ENCODE results near the gene LCN6.
A peak's percentile ranks its signal among the peaks of the same experiment; 100 is the strongest.
"Not testable (repeated sequence)": the region's sequence is repeated elsewhere in the genome, so short reads cannot be mapped to it uniquely, and the experiment has no call there.

LCN6 gene

DNA sequence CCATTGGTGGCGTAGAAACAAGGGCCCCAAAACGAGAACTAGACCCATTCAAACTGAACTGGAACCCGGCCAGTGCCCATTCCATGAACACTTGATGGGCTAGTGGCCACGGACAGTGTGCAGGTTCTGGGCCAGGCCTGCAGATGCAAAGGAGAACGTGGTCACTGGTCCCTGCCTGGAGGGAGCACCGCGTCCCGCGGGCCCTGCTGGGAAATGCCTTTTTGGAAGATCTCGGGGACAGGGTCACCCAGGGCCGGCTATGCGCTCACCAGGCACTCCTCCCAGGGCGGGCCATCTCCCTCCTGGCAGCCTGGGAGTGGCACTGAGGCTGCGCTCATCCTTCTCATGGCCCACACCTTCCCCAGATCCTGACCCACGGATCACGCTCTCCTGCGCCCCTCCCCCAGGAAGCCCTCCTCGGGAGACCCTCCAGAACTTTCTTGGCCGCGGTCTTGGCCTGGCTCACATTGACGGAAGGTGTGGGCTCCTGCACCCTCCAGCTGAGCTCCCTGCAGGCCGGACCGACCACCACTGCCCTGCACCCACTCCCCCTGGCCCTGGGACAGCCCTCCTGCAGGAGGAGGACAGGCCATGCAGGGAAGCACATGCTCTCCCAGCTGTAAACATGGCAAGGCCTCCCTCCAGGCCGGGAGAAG is 38.7 kb downstream of the LCN6 start:
- DNase-seq (ENCODE audit: low spot score), result no peak

DNA sequence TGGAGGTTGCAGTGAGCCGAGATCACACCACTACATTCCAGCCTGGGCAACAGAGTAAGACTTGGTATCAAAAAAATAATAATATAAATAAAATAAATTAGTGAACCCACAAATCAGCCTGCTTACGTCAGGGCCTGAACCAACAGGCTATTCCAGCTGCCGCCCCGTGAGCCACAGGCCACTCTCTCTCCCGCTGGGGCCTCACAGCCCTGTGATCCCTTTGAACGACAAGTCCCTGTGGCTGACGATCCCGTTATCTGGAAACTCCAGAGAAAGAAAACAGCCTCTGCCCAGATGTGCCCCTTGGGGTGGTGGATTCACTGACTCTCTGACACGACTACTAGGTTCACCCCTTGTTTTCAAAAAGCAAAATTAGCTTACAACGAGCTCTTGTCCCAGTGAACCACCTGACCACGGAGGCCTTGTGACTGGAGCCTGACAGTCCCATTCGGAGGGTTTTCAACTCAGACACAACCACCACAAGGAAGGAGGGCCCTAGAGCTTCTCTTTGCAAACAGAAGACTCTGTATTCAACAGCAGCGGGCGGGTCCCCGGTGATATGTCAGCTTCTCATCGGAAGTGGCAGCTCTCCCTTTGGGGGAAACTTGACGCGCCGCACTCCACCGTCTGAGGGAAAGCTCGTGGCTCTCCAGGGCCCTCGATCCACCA is 40.3 kb downstream of the LCN6 start:
- DNase-seq (ENCODE audit: low spot score), result no peak

DNA sequence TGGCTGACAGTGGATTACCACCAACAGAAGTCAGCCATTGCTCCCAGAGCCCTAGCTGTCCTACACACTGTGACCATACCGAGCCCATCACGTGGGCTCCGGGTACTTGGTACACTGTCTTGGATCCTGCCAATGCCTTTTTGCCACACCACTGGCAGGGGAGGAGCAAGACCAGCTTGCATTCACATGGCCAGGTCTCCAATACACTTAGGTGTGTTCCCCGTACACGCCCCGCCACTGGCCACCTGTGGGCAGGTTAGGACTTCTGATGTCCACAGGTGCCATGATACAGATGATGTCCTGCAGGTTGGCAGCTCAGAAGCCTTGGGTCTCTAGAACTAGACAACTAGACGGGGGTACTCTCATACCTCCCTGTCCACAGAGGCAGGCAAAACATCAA is 41.3 kb downstream of the LCN6 start:
- DNase-seq (ENCODE audit: low spot score), result no peak

DNA sequence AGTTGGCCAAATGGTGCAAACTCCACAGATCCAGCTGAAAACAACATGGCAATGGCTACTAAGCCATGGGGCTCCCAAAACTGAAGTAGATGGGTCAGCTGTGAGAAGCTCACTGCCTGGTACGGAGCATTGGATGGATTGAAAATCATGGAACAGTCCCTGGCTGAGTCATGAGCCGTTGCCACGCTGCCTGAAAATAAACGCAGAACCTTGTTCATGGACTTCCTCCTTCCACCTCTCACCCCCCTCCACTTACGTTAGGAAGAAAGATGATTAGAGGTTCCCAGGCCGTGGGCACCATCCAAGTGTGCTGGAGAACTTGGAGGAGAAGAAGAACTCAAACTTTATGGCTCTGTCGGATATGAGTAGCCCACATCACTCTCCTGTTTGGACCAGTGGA is 42.8 kb downstream of the LCN6 start:
- DNase-seq (ENCODE audit: low spot score), result no peak

DNA sequence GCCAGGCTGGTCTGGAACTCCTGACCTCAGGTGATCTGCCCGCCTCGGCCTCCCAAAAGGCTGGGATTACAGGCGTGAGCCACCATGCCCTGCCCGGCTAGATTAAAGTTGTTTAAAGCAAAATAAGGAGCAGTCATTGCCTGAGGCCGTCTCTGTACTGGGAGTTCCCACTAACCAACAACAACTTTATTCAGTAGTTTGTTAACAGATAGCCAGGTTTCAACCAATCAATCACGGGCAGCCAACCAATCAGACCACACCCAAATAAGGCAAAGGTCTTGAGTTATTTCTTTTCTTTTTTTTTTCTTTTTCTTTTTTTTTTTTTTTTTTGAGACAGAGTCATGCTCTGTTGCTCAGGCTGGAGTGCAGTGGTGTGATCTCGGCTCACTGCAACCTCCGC is 43.6 kb downstream of the LCN6 start:
- not testable (repeated sequence) for DNase-seq (ENCODE audit: low spot score)

DNA sequence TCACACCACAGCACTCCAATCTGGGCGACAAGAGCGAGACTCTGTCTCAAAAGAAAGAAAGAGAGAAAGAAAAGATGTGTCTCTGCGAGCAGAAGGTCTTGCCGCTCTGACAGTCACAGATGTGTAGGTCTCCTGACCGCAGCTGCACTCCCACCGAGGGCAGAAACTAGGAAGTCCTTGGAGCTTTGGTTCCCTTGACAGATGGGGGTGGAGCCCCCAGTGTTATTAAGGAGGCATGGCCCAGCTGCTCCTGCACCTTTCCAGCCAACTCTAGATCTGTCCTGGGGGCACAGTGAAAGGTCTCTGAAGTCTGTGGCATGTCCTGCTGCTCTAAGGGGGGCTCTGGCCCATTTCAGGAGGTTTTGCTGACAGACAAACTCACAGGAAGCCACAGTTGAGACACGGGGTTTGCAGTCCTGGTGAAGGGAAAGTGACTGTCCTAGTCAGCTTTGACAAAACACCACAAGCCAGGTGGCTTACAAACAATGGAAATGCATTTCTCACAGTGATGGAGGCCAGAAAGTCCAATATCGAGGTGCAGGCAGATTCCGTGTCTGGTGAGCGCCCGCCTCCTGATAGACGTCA is 45.0 kb downstream of the LCN6 start:
- DNase-seq (ENCODE audit: low spot score), result no peak

DNA sequence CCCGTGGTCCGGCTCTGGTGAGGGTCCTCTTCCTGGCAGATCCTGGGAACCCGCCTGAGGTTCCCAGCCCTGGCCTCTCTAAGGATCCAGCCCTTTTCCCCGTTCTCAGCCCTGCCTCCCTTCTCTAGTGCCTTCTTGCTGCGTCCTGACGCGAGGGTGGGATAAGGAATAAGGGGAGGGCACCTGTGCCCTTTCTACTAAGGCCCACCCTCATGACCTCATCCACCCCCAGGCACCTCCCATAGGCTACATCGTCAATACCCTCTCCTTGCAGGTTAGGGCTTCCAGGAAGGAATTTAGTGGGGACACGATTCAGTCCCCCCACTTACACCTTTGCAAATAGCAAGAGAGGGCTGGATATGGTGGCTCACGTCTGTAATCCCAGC is 46.7 kb downstream of the LCN6 start:
- DNase-seq (ENCODE audit: low spot score), result no peak

DNA sequence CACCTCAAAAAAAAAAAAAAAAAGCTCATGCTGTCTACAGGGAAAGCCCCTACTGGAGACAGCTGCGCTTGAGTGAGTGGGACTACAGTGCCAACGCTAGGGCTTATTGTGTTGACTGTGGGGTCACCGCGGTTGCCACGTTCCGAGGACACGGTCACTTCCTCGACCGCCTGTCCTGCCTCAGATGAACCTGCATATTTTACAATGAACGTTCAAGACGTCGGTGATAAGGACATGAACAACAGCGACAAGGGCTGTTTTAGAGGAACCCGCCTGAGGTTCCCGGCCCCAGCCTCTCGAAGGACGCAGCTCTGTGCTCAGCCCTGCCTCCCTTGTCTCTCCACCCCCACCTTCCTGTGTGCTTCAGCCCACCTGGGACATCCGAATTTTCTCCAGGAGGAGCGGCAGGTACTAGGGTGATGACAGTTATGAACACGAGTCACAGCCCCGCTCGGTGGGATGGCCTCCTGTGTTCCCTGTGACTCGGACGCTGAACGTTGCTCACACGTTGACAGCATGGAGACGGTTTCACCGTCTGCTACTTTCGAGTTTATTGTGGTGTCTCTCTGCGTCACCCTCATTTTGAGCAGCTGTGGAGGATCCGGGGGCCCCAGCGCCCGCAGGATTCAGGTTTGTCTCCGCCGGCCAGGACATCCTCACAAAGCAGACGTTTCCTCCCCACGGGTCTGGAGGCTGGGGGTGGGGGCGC is 47.2 kb downstream of the LCN6 start:
- DNase-seq (ENCODE audit: low spot score), result no peak

DNA sequence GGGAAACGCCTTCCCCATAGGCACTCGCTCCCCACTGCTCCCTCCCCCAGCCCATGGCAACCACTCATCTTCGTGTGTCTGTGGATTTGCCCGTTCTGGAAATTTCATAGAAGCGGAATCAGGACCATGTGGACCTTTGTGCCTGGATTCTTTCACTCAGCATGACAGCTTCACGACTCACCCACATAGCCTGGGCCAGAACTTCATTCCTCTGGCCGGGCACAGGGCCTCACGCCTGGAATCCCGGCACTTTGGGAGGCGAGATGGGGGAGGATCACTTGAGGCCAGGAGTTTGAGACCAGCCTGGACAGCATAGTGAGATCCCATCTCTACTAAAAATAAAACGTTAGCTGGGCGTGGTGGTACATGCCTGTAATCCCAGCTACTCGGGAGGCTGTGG is 48.0 kb downstream of the LCN6 start:
- no peak for DNase-seq (ENCODE audit: low spot score)

DNA sequence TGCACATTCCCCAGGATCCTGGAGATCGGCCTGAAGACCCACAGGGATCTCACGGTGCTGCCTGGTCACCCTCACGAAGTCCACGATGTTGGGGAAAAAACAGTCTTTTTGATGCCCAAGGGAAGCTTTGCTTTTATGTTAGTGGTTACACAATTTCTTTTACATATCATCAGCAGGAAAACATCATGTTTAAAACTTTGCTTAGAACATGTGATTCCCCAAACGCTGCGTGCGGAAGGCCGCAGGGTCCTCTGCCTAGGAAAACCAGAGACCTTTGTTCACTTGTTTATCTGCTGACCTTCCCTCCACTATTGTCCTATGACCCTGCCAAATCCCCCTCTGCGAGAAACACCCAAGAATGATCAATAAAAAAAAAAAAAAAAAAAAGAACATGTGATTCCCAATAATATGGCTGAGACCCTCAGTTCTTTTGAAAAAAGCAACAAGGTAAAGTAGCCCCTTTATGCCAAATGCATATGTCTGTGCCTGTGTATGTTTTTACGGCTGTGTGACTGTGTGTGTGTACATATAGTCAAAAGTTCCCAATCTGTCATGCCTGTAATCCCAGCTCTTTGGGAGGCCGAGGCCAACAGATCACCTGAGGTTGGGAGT is 49.6 kb downstream of the LCN6 start:
- no peak for DNase-seq (ENCODE audit: low spot score)

DNA sequence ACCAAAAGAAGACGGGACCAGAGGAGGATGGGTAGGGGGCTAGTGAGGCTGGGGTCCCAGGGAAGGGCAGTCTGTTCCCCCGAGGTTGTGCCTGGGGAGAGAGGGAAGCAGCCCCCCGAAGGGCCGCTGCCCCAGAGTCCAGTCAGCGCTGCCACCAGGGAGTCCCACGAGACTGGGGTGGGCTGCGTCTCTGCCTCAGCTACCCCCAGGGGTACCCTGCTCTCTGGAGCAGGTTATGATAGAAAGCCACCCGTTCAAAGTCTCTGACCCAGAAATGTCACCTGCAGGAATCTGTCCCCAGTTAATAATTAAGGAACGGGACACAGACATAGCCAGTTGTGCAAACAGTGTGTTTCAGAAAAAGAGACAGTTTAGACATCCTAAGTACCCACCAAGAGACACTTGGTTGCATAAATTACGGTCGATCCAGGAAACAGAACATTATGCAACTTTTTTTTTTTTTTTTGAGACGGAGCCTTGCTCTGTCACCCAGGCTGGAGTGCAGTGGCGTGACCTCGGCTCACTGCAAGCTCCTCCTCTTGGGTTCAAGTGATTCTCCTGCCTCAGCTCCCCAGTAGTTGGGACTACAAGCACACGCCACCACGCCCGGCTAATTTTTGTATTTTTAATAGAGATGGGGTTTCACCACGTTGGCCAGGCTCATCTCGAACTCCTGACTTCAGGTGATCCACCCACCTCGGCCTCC is 50.4 kb downstream of the LCN6 start:
- DNase-seq (ENCODE audit: low spot score), result no peak

DNA sequence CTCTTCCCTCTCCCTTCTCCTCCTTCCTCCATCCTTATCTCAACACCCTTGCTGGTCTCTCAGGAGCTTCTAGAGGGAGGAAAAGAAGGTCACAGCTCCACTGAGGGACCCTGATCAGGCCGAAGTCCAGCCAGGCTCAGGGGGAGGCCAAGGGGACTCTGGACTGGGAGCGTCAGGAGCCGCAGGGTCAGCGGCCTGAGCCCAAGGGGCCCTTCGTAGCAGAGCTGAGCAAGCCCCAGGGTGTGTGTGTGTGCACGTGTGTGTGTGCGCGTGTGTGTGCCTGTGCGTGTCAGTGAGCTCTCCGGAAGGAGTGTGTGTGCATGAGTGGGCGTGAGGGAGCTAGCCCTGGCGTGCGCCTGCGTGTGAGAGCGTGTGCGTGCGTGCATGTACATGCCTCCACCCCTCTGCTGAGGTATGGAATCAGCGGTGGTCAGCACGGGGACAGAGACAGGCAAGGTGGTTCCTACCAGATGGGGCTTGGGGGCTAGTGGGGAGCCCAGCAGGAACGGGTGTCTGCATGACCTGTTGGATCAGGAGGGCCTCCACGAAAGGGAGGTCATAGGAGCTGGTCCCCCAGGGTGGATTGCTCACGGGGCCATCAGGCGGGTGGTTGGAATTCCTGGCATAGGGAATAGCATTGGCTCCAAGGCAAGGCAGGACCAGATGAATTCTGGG is 51.0 kb downstream of the LCN6 start:
- no peak for DNase-seq (ENCODE audit: low spot score)

DNA sequence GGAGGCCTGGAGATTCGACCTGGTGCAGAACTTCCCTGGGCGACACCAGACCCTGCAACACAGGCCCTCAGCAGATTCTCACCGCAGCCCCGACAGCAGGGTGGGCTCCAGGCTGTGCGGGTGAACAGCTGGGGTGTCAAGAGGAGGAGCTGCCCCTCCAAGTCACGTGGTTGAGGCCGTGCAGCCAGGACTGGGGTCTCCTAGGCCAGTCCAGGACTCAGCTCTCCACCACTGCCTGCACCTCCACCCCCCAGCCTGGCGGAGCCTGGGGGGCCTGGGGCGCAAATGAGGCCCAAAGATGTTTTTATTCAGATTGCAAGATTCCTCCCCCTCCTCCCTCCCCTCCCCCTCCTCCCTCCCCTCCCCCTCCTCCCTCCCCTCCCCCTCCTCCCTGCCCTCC is 51.8 kb downstream of the LCN6 start:
- DNase-seq (ENCODE audit: low spot score), result no peak

DNA sequence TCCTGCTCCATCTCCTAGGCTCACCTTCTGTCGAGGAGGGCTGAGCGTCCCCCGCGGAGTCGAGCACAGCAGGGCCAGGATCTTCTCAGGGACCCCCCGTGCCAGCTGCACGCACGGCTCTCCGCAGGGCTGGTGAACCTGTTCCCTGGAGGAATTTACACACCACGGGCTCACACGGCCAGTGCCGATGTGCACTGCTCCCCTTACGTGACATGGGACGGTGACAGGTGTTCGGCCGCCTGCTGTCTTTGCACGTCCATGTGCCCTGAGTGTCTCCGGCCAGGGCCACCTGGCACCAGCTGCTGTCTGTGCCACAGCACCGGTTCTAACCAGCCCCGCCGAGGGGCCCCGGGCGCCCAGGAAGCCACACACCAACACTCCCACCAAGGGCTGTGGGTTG is 52.4 kb downstream of the LCN6 start:
- no peak for DNase-seq (ENCODE audit: low spot score)

DNA sequence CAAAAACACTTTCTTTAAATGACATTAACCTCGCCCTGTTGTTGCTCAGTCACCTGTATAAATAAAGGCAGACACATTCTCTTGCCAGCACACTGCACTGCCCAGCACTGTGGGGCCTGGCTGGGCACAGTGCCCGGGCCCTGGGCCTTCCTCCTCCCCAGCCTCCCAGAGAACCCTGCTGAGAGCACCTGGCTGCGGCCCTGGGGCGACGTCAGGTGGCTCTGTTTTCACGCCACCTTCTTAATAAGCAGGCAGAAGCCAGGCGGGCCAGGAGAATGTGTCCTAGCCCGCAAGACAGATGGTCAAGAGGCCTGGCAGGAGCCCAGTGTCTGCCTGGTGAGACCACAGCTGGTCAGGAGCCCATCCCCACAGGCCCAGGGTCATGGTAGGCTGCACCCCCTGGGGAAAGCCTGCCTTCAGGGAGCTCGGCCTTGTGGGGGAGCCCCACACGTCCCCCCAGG is 52.9 kb downstream of the LCN6 start:
- DNase-seq (ENCODE audit: low spot score), result no peak

DNA sequence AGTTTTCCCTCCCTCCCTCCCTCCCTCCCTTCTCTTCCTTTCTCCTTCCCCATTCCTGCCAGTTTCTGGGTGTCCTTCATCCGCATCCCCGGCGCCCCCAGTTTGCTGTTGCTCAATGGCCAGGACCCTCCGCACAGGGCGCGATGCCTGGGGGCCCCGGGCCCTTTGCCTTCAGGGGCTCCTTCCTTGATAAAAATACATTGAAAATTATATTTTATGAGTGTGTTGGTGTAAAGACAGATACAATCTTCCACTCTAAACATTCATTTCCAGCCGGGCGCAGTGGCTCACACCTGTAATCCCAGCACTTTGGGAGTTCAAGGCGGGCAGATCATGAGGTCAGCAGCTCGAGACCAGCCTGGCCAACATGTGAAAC is 53.5 kb downstream of the LCN6 start:
- no peak for DNase-seq (ENCODE audit: low spot score)

DNA sequence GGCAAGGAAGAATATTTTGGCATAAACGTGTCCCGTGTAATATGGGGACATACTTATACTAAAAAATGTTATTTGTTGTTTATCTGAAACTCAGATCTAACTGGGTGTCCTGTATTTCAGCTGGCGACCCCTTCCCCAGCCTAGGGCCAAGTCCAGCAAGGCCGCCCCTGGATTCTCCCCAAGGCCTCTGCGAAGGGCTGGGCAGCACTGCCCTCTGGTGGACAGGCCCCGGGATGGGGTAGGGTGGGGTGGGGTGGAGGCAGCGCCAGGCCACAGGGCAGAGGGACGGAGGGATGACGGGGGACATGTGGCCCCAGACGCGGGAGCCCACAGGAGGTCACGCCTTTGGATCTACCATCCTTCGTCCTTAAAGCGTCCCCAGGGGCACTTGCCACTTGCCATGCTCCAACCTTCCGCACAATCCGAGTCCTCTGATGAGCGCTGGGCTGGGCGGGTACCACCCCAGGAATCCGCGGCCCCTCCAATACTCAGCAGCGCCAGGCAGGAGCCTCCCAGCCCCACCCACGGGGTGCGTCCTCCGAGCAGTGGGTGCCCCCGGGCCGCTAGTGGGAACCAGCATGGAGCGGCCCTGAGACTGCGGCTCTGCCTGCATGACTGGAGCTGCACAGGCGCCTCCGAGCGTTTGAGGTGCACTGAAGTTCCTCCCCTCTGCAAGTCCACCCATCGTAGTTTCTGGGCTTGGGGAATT is 54.0 kb downstream of the LCN6 start:
- peak; percentile 85 for DNase-seq (ENCODE audit: low spot score)
